IMR-90 (cell line): Measurements from ENCODE around the gene TSPAN3. TPM values are rescaled to one million over a fixed set of nuclear protein-coding genes. Genes with fewer than 3 reads are reported as not detected.

ENCODE experiments used
- ATAC-seq: fragments of 200-7000 bp; cut with Tn5 transposase; 2 replicates; pipeline ENCODE4 v1.9.1; 2020; ENCODE audit warnings: low read depth, mild to moderate bottlenecking, moderate library complexity
- BruUV-seq: library from RNA; stranded (reverse); fragments of 400-500 nt; replicated peaks from 2 replicates; lab custom pipeline; 2021; lab: Mats Ljungman, UMichigan
- CTCF ChIA-PET: fragments of 300-600 bp; formaldehyde crosslinking; extraction: SDS; loops from one replicate; lab custom pipeline; 2021; ENCODE audit warnings: antibody characterized with exemption; lab: Yijun Ruan, JAX
- POLR2A ChIA-PET: fragments of 300-600 bp; sonication (Branson Sonifier 250); formaldehyde crosslinking; loops from one replicate; lab custom pipeline; 2022; ENCODE audit warnings: antibody characterized with exemption; ENCODE audit not compliant: unreplicated experiment; lab: Charles Lee
- DNase-seq: peaks from one replicate; pipeline ENCODE4 v3.0.0; 2013
- H2AFZ ChIP-seq: replicated peaks from 2 replicates; pipeline ENCODE3; 2013; ENCODE audit warnings: low read length, mild to moderate bottlenecking; ENCODE audit not compliant: poor library complexity
- H2AK5ac ChIP-seq: 2 replicates; pipeline ENCODE4 v1.6.1; 2013; ENCODE audit warnings: low read depth, low read length, inconsistent platforms
- H2AK9ac ChIP-seq: replicated peaks from 2 replicates; pipeline ENCODE3; 2013; ENCODE audit warnings: mild to moderate bottlenecking, low read depth, low read length, moderate library complexity; ENCODE audit not compliant: poor library complexity
- H2BK120ac ChIP-seq: 2 replicates; pipeline ENCODE4 v1.6.1; 2013; ENCODE audit warnings: low read depth, low read length, inconsistent platforms
- H2BK15ac ChIP-seq: 3 replicates; pipeline ENCODE4 v1.6.1; 2013; ENCODE audit warnings: low read depth, low read length, inconsistent platforms
- H2BK20ac ChIP-seq: 2 replicates; pipeline ENCODE4 v1.6.1; 2013; ENCODE audit warnings: low read depth, mild to moderate bottlenecking, inconsistent platforms, low read length, moderate library complexity
- H2BK5ac ChIP-seq: 2 replicates; pipeline ENCODE4 v1.6.1; 2013; ENCODE audit warnings: mild to moderate bottlenecking, low read depth, low read length, inconsistent platforms; ENCODE audit not compliant: poor library complexity, severe bottlenecking
- H3K14ac ChIP-seq: replicated peaks from 2 replicates; pipeline ENCODE4 v1.6.1; 2013; ENCODE audit warnings: low read depth, low read length, inconsistent platforms
- H3K18ac ChIP-seq: 2 replicates; pipeline ENCODE4 v1.6.1; 2013; ENCODE audit warnings: low read depth, low read length, control low read depth
- H3K23ac ChIP-seq: 2 replicates; pipeline ENCODE4 v1.6.1; 2013; ENCODE audit warnings: low read depth, low read length, inconsistent platforms
- H3K27ac ChIP-seq: 2 replicates; pipeline ENCODE4 v1.5.1; 2013; ENCODE audit warnings: mild to moderate bottlenecking, control low read depth, low read length; ENCODE audit not compliant: insufficient read depth
- H3K27me3 ChIP-seq: 2 replicates; pipeline ENCODE4 v1.6.1; 2013; ENCODE audit warnings: low read length; ENCODE audit not compliant: control insufficient read depth, insufficient read depth
- H3K36me3 ChIP-seq: 2 replicates; pipeline ENCODE4 v1.6.1; 2013; ENCODE audit warnings: low read length, mixed read lengths; ENCODE audit not compliant: control insufficient read depth, insufficient read depth
- H3K4ac ChIP-seq: 2 replicates; pipeline ENCODE4 v1.6.1; 2013; ENCODE audit warnings: low read depth, low read length, inconsistent platforms
- H3K4me1 ChIP-seq: 2 replicates; pipeline ENCODE4 v1.6.1; 2013; ENCODE audit warnings: low read length, mixed read lengths; ENCODE audit not compliant: control insufficient read depth, insufficient read depth
- H3K4me2 ChIP-seq: 2 replicates; pipeline ENCODE4 v1.6.1; 2013; ENCODE audit warnings: low read depth, mild to moderate bottlenecking, control low read depth, low read length, moderate library complexity
- H3K4me3 ChIP-seq: 2 replicates; pipeline ENCODE4 v1.5.1; 2013; ENCODE audit warnings: low read depth, mild to moderate bottlenecking, control low read depth, low read length, moderate library complexity; ENCODE audit not compliant: insufficient read depth
- H3K56ac ChIP-seq: 2 replicates; pipeline ENCODE4 v1.6.1; 2013; ENCODE audit warnings: low read length, inconsistent platforms; ENCODE audit not compliant: insufficient read depth; ENCODE audit errors: extremely low read depth
- H3K79me1 ChIP-seq, 2 experiments: 2 replicates each; pipeline ENCODE4 v1.6.1; 2013; ENCODE audit warnings: low read length in 2 of 2, inconsistent platforms in 1 of 2, low read depth in 1 of 2
- H3K9ac ChIP-seq: 2 replicates; pipeline ENCODE4 v1.6.1; 2013; ENCODE audit warnings: low read depth, low read length, control low read depth
- H3K9me1 ChIP-seq: 2 replicates; pipeline ENCODE4 v1.6.1; 2013; ENCODE audit warnings: low read length, inconsistent platforms; ENCODE audit not compliant: insufficient read depth
- H3K9me3 ChIP-seq: 2 replicates; pipeline ENCODE4 v1.6.1; 2013; ENCODE audit warnings: low read length; ENCODE audit not compliant: control insufficient read depth, insufficient read depth
- H4K20me1 ChIP-seq: 2 replicates; pipeline ENCODE4 v1.6.1; 2013; ENCODE audit warnings: low read length, inconsistent platforms; ENCODE audit not compliant: insufficient read depth
- H4K5ac ChIP-seq: 2 replicates; pipeline ENCODE4 v1.6.1; 2013; ENCODE audit warnings: mild to moderate bottlenecking, low read depth, low read length, control low read depth
- H4K8ac ChIP-seq, 2 experiments: 2 replicates each; pipeline ENCODE4 v1.6.1; 2013; ENCODE audit warnings: low read depth in 2 of 2, low read length in 2 of 2, control low read depth in 1 of 2, inconsistent platforms in 1 of 2
- H4K91ac ChIP-seq: 2 replicates; pipeline ENCODE4 v1.6.1; 2013; ENCODE audit warnings: low read depth, low read length, inconsistent platforms; ENCODE audit not compliant: insufficient read depth
- BHLHE40 ChIP-seq: fragments of 150-350 bp; IDR thresholded peaks from 2 replicates; pipeline ENCODE4 v1.6.1; 2016; ENCODE audit warnings: mild to moderate bottlenecking, low read depth, low read length
- CEBPB ChIP-seq: IDR thresholded peaks from 2 replicates; pipeline ENCODE4 v1.6.1; 2012; ENCODE audit warnings: low read depth, low read length, improper control_type of control experiment
- CHD1 ChIP-seq: IDR thresholded peaks from 2 replicates; pipeline ENCODE4 v1.6.1; 2012; ENCODE audit warnings: low read depth, low read length, improper control_type of control experiment
- FOS ChIP-seq: fragments of 150-350 bp; IDR thresholded peaks from 2 replicates; pipeline ENCODE4 v1.6.1; 2016; ENCODE audit warnings: low read depth, low read length
- MAFK ChIP-seq: IDR thresholded peaks from 2 replicates; pipeline ENCODE4 v1.6.1; 2012; ENCODE audit warnings: low read depth, low read length, improper control_type of control experiment
- MAZ ChIP-seq: IDR thresholded peaks from 2 replicates; pipeline ENCODE4 v1.6.1; 2012; ENCODE audit warnings: low read depth, mild to moderate bottlenecking, low read length, improper control_type of control experiment, moderate library complexity, borderline replicate concordance
- MXI1 ChIP-seq: IDR thresholded peaks from 2 replicates; pipeline ENCODE4 v1.6.1; 2012; ENCODE audit warnings: low read depth, mild to moderate bottlenecking, low read length, moderate library complexity, borderline replicate concordance
- NFE2L2 ChIP-seq: fragments of 150-350 bp; IDR thresholded peaks from 2 replicates; pipeline ENCODE4 v1.6.1; 2016; ENCODE audit warnings: low read depth, mild to moderate bottlenecking, low read length
- POLR2A ChIP-seq: IDR thresholded peaks from 2 replicates; pipeline ENCODE4 v1.6.1; 2012; ENCODE audit warnings: mild to moderate bottlenecking, low read depth, low read length
- RAD21 ChIP-seq: IDR thresholded peaks from 2 replicates; pipeline ENCODE4 v1.6.1; 2012; ENCODE audit warnings: low read length, improper control_type of control experiment
- RFX5 ChIP-seq: IDR thresholded peaks from 2 replicates; pipeline ENCODE4 v1.8.0; 2012; ENCODE audit warnings: low read depth, mild to moderate bottlenecking, low read length, moderate library complexity
- SMC3 ChIP-seq: fragments of 150-350 bp; IDR thresholded peaks from 2 replicates; pipeline ENCODE4 v1.6.1; 2016; ENCODE audit warnings: low read depth, mild to moderate bottlenecking, antibody characterized with exemption, low read length, moderate library complexity
- WGBS, 2 experiments: methylation state at CpG; one replicate each; pipeline versions ENCODE4 v1.1.5 to v1.1.7; 2013; ENCODE audit warnings: missing lambda C conversion rate in 2 of 2; ENCODE audit not compliant: insufficient read length in 1 of 2; ENCODE audit errors: extremely low coverage in 2 of 2; 5-methylcytosine and 5-hydroxymethylcytosine counted together
- dilution Hi-C: fragments of 300-500 bp; cut with HindIII; formaldehyde crosslinking; loops from one replicate; pipeline ENCODE4 v1.14.3; 2018; ENCODE audit warnings: low sequenced_read_pairs; ENCODE audit not compliant: unreplicated experiment
- in situ Hi-C: fragments of 300-500 bp; cut with MboI; formaldehyde crosslinking; loops from 3 replicates; pipeline ENCODE4 v1.14.3; 2019; ENCODE audit warnings: low sequenced_read_pairs, inconsistent platforms, mixed read lengths
- intact Hi-C: fragments of 100-400 bp; cut with micrococcal nuclease; formaldehyde crosslinking; loops from 2 replicates; pipeline ENCODE4 v1.10.0; 2022
- polyA plus RNA-seq, 3 experiments: library from polyadenylated mRNA; depleted of rRNA; stranded (reverse); fragments of >200 nt; gene quantifications; 2 replicates each; pipeline ENCODE4 v1.2.3, GENCODE V29; 2012; ENCODE audit warnings: low replicate concordance in 1 of 3
- total RNA-seq: library from RNA; depleted of rRNA; stranded (reverse); fragments of >200 nt; gene quantifications from 2 replicates; pipeline ENCODE4 v1.2.3, GENCODE V29; 2012
- TF ChIP-seq, protein P1 (sequence below): fragments of 150-350 bp; IDR thresholded peaks from 2 replicates; pipeline ENCODE4 v1.6.1; 2017; ENCODE audit warnings: mild to moderate bottlenecking, antibody characterized with exemption, low read length, low read depth
- TF ChIP-seq, protein P2 (sequence below): fragments of 150-350 bp; IDR thresholded peaks from 2 replicates; pipeline ENCODE4 v1.6.1; 2016; ENCODE audit warnings: low read depth, mild to moderate bottlenecking, low read length, moderate library complexity, borderline replicate concordance
- TF ChIP-seq, protein P3 (sequence below): conservative IDR thresholded peaks from 2 replicates; pipeline ENCODE4 v1.5.1; 2012; ENCODE audit warnings: mild to moderate bottlenecking, low read depth, low read length, improper control_type of control experiment

The TSPAN3 gene
- total and polyA plus RNA-seq, 2 of the 4 experiments (the other 2 are of a cell fraction) = 270 to 295 TPM

DNA sequence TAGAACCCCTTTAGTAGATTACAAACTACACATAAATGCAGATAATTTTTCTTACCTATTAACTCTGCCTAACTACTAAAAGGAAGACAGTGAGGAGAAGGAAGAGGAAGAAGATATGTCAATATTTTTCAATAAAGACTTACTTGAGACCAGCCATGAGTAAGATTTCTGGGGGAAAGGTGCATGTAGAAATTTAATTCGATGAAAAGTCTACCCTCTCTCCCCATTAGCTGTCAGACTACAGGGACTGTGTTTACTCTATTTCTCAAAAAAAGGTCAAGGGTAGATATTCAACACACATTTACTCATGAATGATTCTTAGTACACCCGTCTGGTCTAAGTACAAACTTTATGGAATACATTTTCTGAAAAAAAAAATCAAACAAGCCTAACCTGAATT, 6.8 kb downstream of the TSPAN3 start:
- H3K9me1 ChIP-seq = peaks cover 9% of the 10 kb centered on the region
- H3K23ac ChIP-seq = no peak overlapping the region
- no peak overlapping the region for H2AK5ac ChIP-seq
- TF ChIP-seq, protein P1, sequence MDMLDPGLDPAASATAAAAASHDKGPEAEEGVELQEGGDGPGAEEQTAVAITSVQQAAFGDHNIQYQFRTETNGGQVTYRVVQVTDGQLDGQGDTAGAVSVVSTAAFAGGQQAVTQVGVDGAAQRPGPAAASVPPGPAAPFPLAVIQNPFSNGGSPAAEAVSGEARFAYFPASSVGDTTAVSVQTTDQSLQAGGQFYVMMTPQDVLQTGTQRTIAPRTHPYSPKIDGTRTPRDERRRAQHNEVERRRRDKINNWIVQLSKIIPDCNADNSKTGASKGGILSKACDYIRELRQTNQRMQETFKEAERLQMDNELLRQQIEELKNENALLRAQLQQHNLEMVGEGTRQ = no peak
- TF ChIP-seq CHD1 (no peak), MAFK (no peak), BHLHE40 (no peak), NFE2L2 (no peak), MAZ (no peak), POLR2A (no peak), FOS (no peak), CEBPB (no peak), MXI1 (no peak), RFX5 (no peak), SMC3 (no peak), RAD21 (no peak)
- TF ChIP-seq, protein P2, sequence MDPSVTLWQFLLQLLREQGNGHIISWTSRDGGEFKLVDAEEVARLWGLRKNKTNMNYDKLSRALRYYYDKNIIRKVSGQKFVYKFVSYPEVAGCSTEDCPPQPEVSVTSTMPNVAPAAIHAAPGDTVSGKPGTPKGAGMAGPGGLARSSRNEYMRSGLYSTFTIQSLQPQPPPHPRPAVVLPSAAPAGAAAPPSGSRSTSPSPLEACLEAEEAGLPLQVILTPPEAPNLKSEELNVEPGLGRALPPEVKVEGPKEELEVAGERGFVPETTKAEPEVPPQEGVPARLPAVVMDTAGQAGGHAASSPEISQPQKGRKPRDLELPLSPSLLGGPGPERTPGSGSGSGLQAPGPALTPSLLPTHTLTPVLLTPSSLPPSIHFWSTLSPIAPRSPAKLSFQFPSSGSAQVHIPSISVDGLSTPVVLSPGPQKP = no peak
- TF ChIP-seq, protein P3, sequence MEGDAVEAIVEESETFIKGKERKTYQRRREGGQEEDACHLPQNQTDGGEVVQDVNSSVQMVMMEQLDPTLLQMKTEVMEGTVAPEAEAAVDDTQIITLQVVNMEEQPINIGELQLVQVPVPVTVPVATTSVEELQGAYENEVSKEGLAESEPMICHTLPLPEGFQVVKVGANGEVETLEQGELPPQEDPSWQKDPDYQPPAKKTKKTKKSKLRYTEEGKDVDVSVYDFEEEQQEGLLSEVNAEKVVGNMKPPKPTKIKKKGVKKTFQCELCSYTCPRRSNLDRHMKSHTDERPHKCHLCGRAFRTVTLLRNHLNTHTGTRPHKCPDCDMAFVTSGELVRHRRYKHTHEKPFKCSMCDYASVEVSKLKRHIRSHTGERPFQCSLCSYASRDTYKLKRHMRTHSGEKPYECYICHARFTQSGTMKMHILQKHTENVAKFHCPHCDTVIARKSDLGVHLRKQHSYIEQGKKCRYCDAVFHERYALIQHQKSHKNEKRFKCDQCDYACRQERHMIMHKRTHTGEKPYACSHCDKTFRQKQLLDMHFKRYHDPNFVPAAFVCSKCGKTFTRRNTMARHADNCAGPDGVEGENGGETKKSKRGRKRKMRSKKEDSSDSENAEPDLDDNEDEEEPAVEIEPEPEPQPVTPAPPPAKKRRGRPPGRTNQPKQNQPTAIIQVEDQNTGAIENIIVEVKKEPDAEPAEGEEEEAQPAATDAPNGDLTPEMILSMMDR = no peak
- H3K9me3 ChIP-seq = no peaks in the 10 kb centered on the region
- peaks cover 12 to 71% of the 10 kb centered on the region in 2 experiments for H3K79me1 ChIP-seq
- ATAC-seq (no peak), DNase-seq (no peak)
- H2AK9ac ChIP-seq = no peak overlapping the region
- no peak overlapping the region for H2BK15ac ChIP-seq
- H4K5ac ChIP-seq = no peak overlapping the region
- in situ Hi-C loops (no loop called here), dilution Hi-C loops (no loop called here), intact Hi-C loops (no loop called here)
- no peak overlapping the region for H3K4me2 ChIP-seq
- POLR2A ChIA-PET = no interaction called here
- H4K20me1 ChIP-seq = peaks cover 45% of the 10 kb centered on the region
- H4K8ac ChIP-seq = no peak overlapping the region
- H3K27me3 ChIP-seq = no peaks in the 10 kb centered on the region
- H2BK20ac ChIP-seq = no peak overlapping the region
- no peak overlapping the region for H4K91ac ChIP-seq
- no CpG with 5 or more reads among the region's 2 CpGs for WGBS, 2 experiments
- CTCF ChIA-PET = interaction anchor here (0.6 to 1.0 kb wide), 2 partner anchors 33 to 41 kb away, joined by 3 to 7 read pairs; no protein-coding TSS in a partner anchor
- no peak overlapping the region for H3K18ac ChIP-seq
- no peak overlapping the region for H3K4me3 ChIP-seq
- no peak overlapping the region for H2AFZ ChIP-seq
- no peak overlapping the region for H3K4ac ChIP-seq
- H3K27ac ChIP-seq = no peak overlapping the region
- H3K4me1 ChIP-seq = peaks cover 15% of the 10 kb centered on the region
- no TSS peak for BruUV-seq
- 0 out of 2 replicates have a peak, but pooled peaks cover 2% of the 10 kb centered on the region for H3K36me3 ChIP-seq
- no peak overlapping the region for H3K56ac ChIP-seq
- no peak overlapping the region for H2BK5ac ChIP-seq
- no peak overlapping the region for H3K14ac ChIP-seq
- H2BK120ac ChIP-seq = no peak overlapping the region
- no peak overlapping the region for H3K9ac ChIP-seq
